Hematopoietic multipotent progenitor cell treated with erythropoietin and hydrocortisone succinate and interleukin-3 and kit ligand, for 4 days (in vitro differentiated cells): Measurements from ENCODE around the gene NKD2.

ENCODE experiments used
- DNase-seq: peaks from one replicate; pipeline ENCODE4 v3.0.0-alpha.2; 2015

NKD2 gene

DNA sequence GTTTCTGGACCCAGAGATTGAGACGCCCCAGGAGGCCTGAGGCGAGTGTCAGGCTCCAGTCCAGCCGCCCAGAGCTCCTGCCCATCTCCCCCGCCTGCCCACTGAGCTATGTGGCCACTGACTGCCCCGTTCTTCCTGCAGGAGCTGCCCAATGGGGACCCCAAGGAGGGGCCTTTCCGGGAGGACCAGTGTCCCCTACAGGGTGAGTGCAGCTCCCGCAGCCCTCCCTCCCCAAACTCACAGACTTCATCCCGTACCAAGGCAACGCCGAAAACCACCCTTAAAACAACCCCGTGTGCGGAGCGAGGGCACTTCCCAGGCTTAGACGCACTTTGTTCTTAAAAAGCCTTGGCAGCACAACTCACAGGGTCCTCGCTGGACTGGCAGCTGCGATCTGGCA is 23.4 kb downstream of the NKD2 start:
- DNase-seq = no peak

DNA sequence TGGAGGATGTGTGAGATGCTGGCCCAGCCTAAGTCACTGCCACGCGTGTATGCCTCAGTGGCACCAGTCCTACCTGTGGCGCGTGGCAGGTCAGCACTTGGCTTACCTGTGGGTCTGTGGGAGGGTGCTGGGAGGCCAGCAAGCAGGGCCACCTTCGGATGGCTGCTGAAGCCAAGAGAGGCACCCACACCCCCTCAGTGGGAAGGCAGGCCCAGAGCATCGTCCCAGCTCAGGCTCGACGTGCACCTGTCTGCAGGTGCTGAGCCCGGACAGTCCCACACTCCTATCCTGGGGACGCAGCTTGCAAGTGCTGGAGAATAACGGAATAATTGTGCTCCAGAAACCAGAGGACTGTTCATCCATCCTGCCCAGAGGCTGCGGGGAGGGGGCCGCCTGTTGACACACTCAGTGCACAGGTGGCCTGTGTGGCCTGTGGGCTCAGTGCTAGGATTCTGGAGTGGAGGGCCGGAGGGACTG is 24.0 kb downstream of the NKD2 start:
- DNase-seq = no peak

DNA sequence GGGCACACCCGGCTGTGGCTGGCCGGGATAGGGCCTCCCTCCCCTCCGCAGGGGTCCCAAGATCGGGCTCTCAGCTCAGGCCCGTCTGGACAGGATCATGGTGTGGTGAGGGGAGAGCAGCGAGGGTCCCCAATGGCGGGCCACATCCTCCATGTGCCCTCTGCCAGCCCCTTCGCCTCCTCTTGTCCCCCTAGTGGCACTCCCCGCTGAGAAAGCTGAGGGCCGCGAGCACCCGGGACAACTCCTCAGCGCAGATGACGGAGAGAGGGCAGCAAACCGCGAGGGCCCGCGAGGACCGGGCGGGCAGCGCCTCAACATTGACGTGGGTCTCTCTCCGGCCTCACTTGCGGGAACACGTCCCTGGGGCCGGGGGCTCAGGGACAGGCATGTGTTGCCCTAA is 24.6 kb downstream of the NKD2 start:
- no peak for DNase-seq

DNA sequence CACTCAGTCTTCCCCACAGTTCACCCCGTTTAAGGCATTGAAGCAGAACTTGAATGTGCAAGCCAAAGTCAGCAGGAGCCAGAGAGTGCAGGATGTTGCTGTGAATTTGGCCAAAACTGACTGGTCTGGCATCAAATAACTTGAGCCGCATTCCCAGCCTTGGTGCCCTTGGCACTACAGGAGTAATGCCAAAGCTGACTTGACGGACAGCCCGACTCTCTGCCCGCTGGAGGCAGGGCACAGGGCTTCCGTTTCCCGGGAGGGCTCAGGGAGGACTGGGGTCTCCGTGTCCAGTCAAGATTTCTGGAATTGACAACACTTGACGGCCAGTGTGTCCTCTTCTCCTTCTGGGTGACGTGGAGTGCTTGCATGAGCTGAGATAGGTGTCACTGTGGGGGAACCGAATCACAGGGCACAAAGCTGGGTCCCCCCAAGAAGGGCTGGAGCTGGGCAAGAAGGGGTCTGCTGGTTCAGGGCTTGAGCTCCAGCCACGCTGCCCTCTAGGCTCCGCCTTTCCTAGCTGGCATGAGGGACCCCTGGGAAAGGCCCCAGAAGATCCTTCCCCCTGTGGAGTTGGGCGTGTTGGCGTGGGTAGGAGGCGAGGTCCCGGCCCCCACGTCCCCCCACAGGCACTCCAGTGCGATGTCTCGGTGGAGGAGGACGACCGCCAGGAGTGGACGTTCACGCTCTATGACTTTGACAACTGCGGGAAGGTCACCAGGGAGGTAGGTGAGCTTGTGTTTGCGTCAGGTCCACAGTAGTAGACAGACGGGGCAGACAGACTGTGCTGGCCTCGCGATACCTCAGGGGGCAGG is 25.2 kb downstream of the NKD2 start:
- no peak for DNase-seq

DNA sequence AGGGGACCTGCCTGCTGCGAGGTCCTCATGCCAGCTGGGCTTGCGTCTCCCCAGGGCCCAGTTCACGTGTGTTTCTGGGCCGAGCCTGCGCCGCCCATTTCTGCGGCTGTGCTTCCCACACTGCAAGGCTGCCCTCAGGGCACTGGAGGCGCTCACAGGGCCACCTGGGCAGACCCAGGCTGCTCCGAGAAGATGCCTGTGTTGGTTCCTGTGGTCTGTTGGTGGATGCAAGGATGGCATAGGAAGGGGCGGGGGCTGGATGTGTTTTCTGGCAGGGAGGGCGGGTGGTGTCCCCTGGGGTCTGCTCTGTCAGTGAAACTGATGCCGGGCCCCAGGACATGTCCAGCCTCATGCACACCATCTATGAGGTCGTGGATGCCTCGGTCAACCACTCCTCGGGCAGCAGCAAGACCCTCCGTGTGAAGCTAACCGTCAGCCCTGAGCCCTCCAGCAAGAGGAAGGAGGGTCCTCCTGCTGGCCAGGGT is 25.9 kb downstream of the NKD2 start:
- no peak for DNase-seq

DNA sequence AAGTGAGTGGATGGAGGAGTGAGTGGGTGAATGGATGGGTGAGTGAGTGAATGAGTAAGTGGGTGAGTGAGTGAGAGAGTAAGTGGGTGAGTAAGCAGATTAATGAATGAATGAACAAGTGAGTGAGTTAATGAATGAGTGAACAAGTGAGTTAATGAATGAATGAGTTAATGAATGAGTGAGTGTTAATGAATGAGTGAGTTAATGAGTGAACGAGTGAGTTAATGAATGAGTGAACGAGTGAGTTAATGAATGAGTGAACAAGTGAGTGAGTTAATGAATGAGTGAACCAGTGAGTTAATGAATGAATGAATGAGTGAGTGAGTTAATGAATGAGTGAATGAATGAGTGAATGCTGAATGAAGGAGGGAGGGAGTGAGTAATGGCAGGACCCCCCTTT is 26.4 kb downstream of the NKD2 start:
- DNase-seq = no peak

DNA sequence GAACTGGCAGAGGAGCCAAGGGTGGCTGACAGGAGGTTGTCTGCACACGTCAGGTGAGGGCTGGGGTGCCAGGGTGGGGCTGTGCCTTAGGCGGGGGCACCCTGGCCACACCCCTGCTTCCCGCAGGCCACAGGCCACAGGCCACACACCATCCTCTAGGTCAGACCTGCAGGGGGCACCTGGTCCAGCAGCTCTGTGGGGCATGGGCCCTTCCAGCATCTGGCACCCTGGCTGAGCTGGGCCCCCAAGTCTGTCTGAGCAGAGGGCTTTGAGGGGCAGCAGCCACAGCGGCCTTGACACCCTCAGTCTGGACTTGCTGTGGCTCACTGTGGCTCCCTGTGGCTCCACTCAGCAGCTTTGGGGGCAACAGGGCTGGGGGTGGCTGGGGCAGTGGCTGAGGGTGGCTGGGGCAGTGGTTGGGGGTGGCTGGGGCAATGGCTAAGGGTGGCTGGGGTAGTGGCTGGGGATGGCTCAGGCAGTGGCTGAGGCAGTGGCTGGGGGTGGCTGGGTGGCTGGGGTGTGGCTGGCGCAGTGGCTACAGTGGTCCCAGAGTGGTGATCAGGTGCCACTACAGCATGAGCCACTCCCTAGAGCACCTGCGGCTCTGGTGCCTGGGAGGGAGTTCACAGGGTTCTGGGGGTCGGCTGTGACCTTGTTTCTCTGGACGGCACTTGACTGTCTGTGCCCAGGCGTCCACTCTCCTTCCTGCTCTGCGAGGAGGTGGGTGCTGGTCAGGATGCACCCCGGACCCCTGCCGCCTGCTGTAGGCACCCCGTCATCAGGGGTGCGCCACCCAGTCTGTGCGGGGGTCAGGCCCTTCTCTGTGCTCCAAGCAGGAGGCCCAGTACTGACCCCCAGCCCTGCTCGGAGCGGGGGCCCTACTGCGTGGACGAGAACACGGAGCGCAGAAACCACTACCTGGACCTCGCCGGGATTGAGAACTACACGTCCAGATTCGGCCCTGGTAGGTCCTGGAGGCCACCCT is 27.1 kb downstream of the NKD2 start:
- no peak for DNase-seq

DNA sequence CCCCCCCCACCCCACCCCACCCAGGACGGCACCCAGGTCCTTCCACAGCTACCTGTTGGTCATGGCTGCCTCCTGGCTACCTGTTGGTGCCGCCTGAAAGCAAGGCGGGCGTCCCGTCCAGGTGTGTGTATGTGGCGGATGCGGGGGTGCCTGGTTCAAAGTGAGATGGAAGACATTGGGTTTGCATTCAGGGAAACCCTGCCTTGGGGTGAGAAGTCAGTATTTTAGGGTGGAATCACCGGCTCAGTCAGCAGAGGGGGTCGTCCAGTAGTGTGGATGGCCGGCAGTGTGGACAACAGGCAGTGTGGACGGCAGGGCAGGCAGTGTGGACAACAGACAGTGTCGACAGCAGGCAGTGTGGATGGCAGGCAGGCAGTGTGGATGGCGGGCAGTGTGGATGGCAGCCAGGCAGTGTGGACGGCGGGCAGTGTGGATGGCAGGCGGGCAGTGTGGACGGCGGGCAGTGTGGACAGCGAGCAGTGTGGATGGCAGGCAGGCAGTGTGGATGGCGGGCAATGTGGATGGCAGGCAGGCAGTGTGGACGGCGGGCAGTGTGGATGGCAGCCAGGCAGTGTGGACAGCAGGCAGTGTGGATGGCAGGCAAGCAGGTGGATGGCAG is 28.0 kb downstream of the NKD2 start:
- DNase-seq = no peak

DNA sequence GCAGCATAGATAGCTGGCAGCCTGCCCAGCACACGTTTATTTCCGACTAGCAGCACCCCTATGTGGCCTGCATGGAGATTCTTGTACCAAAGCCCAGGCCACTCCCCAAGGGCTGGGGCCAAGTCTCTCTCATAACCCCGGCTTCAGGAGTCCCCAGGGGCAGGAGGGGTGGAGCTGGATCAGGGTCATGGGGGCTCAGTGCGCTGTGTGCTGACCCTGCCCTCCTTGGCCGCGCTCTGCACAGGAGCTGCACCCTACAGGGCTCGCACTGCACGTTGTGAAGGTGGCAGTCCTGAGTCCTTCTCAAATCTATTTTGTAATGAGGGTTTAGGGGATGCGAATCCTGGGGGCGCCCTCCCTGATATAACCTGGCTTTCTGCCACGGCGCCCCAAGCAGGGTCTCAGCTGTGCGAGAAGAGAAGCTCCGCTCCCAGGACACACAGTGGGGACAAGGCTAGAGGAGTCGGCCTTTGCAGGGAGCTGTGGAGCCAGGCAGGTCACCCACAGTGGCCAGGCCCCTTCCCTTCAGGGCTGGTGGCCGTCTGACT is 28.6 kb downstream of the NKD2 start:
- DNase-seq = peak; percentile 12

DNA sequence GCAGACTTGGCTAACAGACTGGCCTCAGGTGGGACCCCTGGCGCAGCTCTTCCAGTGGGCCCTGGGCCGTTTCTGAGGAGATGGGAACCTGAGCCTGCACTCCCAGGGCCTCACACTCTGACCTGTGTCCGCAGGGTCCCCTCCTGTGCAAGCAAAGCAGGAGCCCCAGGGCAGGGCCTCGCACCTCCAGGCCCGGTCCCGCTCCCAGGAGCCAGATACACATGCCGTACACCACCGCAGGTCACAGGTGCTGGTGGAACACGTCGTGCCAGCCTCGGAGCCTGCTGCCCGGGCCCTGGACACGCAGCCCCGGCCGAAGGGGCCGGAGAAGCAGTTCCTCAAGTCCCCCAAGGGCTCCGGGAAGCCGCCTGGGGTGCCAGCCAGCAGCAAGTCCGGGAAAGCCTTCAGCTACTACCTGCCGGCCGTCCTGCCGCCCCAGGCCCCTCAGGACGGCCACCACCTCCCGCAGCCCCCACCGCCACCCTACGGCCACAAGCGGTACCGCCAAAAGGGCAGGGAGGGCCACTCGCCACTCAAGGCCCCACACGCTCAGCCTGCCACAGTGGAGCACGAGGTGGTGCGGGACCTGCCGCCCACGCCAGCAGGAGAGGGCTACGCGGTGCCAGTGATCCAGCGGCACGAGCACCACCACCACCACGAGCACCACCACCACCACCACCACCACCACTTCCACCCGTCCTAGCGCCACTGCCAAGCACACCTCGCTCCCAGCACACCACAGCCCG is 29.2 kb downstream of the NKD2 start:
- no peak for DNase-seq

DNA sequence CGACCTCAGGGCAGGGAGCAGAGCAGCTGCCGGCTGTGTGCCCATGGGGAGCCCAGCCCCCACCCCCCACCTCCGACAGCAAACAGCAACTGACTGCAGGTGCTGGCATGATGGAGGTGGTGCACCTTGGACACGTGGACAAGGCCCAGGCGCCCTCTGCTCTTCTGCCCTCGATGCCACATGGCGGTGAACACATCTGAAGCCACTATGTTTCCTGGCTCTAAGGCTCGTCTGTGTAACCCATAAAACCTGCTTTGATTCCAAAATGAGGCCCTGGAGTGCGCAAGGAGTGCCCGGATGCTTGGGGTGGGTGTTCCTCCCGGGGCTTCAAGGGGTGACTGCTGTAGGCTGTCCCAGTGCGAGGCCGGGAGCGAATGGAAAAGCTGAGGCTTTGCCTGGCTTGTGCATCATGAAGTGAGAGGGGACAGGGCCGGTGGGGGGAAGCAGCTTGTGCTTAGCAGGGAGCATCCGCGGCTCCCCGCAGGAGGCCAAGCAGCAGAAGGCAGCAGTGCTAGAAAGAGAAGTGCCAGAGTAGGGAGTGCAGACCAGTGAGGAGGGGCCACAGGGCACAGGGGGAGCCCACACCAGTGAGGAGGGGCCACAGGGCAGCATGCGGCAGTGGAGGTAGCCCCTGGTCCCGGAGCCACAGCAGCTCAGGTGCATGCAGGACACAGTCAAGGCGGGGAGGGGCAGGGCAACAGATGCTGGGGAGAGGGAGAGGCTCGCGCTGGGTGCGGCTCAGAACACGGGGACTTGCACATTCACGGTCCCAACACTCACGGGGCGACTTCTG is 30.0 kb downstream of the NKD2 start:
- no peak for DNase-seq

DNA sequence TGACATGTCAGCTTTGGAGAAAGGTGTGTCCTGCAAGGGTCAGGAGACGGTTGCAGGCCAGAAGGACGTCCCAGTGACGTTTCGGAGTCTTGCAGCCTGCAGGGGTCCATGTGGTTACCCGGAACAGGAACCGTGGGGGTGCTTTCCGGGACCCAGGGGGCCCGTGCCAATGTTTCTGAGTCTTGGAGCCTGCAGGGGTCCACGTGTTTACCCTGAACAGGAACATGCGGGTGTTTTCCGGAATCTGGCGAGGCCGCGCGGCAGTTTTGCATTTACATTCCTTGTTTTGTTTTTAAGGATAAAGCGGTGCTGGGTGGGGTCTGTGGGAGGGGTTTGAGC is 30.6 kb downstream of the NKD2 start:
- no peak for DNase-seq

DNA sequence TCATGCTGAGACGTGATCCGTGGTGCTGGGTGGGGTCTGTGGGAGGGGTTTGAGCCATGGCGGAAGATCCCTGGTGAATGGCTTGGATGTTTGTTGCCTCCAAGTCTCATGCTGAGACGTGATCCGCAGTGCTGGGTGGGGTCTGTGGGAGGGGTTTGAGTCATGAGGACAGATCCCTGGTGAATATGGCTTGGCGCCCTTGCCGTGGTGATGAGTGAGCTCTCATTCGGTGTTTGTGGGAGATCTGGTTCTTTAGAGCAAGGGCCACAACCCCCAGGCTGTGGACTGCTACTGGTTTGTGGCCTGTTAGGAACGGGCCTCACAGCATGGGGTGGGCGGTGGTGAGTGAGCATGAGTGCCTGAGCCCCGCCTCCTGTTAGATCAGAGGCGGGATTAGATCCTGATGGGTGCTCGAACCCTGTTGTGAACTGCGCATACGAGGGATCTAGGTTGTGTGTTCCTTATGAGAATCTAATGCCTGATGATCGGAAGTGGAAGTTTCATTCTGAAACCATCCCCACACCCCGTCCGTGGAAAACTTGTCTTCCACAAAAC is 31.2 kb downstream of the NKD2 start:
- no peak for DNase-seq

DNA sequence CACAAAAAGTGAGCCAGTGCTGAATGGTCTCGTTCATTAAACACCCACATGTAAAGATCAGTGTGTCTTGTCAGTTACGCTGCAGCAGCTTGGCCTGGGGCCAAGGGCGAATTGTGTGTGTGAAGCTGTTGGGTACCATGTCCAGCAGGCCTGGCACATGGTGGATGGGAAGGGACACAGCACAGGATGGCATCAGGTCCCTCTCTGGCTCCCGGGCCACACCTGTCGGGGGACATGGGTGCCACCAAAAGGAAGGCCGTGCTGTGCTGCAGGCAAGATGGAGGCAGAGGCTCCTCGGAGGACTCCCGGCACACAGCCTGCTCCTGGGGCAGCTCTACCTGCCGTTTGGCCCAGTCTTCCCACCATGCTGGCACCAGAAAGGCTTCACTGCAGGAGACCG is 32.0 kb downstream of the NKD2 start:
- no peak for DNase-seq

DNA sequence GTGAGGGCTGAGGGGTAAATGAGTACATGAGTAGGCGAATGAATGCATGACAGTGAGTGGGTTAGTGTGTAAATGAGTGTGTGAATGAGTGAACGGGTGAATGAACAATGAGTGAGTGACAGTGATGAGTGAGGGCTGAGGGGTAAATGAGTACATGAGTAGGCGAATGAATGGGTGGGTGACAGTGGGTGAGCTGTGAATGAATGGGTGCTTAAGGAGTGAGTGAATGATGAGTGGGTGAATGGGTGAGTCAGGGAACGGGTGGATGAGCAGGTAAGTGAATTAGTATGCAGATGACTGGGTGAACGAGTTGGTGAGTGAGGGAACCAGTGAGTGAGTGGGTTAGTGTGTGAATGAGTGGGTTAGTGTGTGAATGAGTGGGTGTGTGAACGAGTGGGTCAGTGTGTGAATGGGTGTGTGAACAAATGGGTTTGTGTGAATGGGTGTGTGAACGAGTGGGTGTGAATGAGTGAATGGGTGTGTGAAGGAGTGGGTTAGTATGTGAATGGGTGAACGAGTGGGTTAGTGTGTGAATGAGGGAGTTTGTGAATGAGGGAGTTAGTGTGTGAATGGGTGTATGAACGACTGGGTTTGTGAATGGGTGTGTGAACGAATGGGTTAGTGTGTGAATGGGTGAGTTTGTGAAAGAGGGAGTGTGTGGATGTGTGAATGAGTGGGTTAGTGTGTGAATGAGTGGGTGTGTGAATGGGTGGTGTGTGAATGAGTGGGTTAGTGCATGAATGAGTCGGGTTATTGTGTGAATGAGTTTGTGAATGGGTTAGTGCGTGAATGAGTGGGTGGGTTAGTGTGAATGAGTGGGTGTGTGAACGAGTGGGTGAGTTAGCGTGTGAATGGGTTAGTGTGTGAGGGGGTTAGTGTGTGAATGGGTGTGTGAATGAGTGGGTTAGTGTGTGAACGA is 32.9 kb downstream of the NKD2 start:
- no peak for DNase-seq

DNA sequence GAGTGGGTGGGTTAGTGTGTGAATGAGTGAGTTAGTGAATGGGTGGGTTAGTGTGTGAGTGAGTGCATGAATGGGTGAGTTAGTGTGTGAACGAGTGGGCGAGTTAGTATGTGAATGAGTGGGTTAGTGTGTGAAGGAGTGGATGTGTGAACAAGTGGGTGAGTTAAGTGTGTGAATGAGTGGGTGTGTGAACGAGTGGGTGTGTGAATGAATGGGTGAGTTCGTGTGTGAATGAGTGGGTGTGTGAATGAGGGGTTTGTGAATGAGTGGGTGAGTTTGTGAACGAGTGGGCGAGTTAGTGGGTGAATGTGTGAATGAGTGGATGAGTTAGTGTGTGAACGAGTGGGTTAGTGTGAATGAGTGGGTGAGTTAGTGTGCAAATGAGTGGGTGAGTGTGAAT is 34.0 kb downstream of the NKD2 start:
- DNase-seq = no peak

DNA sequence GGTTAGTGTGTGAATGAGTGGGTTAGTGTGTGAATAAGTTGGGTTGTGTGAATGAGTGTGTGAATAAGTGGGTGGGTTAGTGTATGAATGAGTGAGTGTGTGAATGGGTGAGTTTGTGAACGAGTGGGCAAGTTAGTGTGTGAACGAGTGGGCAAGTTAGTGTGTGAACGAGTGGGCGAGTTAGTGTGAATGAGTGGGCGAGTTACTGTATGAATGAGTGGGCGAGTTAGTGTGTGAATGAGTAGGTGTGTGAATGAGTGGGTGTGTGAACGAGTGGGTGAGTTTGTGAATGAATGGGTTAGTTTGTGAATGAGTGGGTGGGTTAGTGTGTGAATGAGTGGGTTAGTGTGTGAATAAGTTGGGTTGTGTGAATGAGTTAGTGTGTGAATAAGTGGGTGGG is 34.7 kb downstream of the NKD2 start:
- DNase-seq = no peak

DNA sequence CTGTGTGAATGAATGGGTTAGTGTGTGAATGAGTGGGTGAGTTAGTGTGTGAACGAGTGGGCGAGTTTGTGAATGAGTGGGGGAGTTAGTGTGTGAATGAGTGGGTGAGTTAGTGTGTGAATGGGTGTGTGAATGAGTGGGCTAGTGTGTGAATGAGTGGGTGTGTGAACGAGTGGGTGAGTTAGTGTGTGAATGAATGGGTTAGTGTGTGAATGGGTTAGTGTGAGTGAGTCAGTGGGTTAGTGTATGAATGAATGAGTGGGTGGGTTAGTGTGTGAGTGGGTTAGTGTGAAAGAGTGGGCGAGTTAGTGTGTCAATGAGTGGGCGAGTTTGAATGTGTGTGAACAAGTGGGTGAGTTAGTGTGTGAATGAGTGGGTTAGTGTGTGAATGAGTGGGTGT is 35.5 kb downstream of the NKD2 start:
- no peak for DNase-seq

DNA sequence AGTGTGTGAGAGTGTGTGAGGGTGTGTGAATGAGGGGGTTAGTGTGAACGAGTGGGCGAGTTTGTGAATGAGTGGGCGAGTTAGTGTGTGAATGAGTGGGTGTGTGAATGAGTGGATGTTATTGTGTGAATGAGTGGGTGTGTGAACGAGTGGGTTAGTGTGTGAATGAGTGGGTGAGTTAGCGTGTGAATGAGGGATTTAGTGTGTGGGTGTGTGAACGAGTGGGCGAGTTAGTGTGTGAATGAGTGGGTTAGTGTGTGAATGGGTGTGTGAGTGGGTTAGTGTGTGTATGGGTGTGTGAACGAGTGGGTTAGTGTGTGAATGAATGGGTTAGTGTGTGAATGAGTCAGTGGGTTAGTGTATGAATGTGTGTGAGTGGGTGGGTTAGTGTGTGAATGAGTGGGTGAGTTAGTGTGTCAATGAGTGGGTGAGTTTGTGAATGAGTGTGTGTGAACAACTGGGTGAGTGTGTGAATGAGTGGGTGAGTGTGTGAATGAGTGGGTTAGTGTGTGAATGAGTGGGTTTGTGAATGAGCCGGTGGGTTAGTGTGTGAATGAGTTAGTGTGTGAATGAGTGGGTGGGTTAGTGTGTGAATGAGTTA is 37.5 kb downstream of the NKD2 start:
- DNase-seq = no peak
